HepG2 (cell line): Measurements from ENCODE around the gene DCLRE1B. TPM values are rescaled to one million over a fixed set of nuclear protein-coding genes. Genes with fewer than 3 reads are reported as not detected.

Experiments used
- ATAD3A ChIP-seq: sonication (generic); formaldehyde crosslinking; IDR thresholded peaks from 2 replicates; pipeline ENCODE4 v1.4.0; 2020; ENCODE audit warnings: missing genetic modification reagents
- CAMTA2 ChIP-seq: sonication (generic); formaldehyde crosslinking; IDR thresholded peaks from 2 replicates; pipeline ENCODE4 v1.4.0; 2020; ENCODE audit warnings: mild to moderate bottlenecking, missing genetic modification reagents, borderline replicate concordance
- CENPX ChIP-seq: sonication (generic); formaldehyde crosslinking; IDR thresholded peaks from 2 replicates; pipeline ENCODE4 v1.9.0; 2021; ENCODE audit warnings: mild to moderate bottlenecking, missing genetic modification reagents, moderate library complexity
- DNMT1 ChIP-seq: sonication (generic); formaldehyde crosslinking; IDR thresholded peaks from 2 replicates; pipeline ENCODE4 v1.5.1; 2020; ENCODE audit warnings: mild to moderate bottlenecking, missing genetic modification reagents
- ERF ChIP-seq: IDR thresholded peaks from 2 replicates; pipeline ENCODE4 v1.6.1; 2018; ENCODE audit warnings: missing biosample characterization, missing genetic modification reagents
- GZF1 ChIP-seq: sonication (generic); formaldehyde crosslinking; IDR thresholded peaks from 2 replicates; pipeline ENCODE4 v1.5.1; 2020; ENCODE audit warnings: mild to moderate bottlenecking, missing genetic modification reagents
- HIVEP1 ChIP-seq: sonication (generic); formaldehyde crosslinking; IDR thresholded peaks from 2 replicates; pipeline ENCODE4 v1.4.0; 2020; ENCODE audit warnings: mild to moderate bottlenecking, missing genetic modification reagents
- JUND ChIP-seq: sonication (generic); formaldehyde crosslinking; IDR thresholded peaks from 2 replicates; pipeline ENCODE4 v1.8.0; 2022; ENCODE audit warnings: mild to moderate bottlenecking, missing genetic modification reagents
- MEIS1 ChIP-seq: sonication (generic); formaldehyde crosslinking; IDR thresholded peaks from 2 replicates; pipeline ENCODE4 v1.9.0; 2021; ENCODE audit warnings: mild to moderate bottlenecking, missing genetic modification reagents, moderate library complexity, borderline replicate concordance
- NBN ChIP-seq: fragments of 450-650 bp; conservative IDR thresholded peaks from 2 replicates; pipeline ENCODE4 v1.6.1; 2017
- NFKBIZ ChIP-seq: IDR thresholded peaks from 2 replicates; pipeline ENCODE4 v1.6.1; 2018; ENCODE audit warnings: missing genetic modification reagents, missing compliant biosample characterization
- NPAS2 ChIP-seq: sonication (generic); formaldehyde crosslinking; IDR thresholded peaks from 2 replicates; pipeline ENCODE4 v1.8.0; 2022; ENCODE audit warnings: mild to moderate bottlenecking, missing genetic modification reagents, borderline replicate concordance
- NR1H2 ChIP-seq: sonication (generic); formaldehyde crosslinking; IDR thresholded peaks from 2 replicates; pipeline ENCODE4 v1.8.1; 2022; ENCODE audit warnings: low read depth, missing genetic modification reagents, borderline replicate concordance
- POLR2A ChIP-seq, 2 experiments: IDR thresholded peaks; 2 replicates each; pipeline ENCODE4 v1.6.1; 2011; ENCODE audit warnings: low read depth in 2 of 2, low read length in 2 of 2, mild to moderate bottlenecking in 1 of 2, moderate library complexity in 1 of 2; ENCODE audit not compliant: insufficient read depth in 1 of 2
- REL ChIP-seq: sonication (generic); formaldehyde crosslinking; conservative IDR thresholded peaks from 2 replicates; pipeline ENCODE4 v1.8.0; 2022; ENCODE audit warnings: mild to moderate bottlenecking, missing genetic modification reagents, moderate library complexity
- SALL2 ChIP-seq: sonication (generic); formaldehyde crosslinking; IDR thresholded peaks from 2 replicates; pipeline ENCODE4 v1.8.1; 2023; ENCODE audit warnings: mild to moderate bottlenecking, missing genetic modification reagents, inconsistent platforms
- TP53 ChIP-seq: sonication (generic); formaldehyde crosslinking; conservative IDR thresholded peaks from 2 replicates; pipeline ENCODE4 v1.4.0; 2020; ENCODE audit warnings: missing genetic modification reagents
- TSC22D2 ChIP-seq: sonication (generic); formaldehyde crosslinking; IDR thresholded peaks from 2 replicates; pipeline ENCODE4 v1.5.1; 2020; ENCODE audit warnings: missing genetic modification reagents, mild to moderate bottlenecking, borderline replicate concordance
- ZFP36L1 ChIP-seq: sonication (generic); formaldehyde crosslinking; IDR thresholded peaks from 2 replicates; pipeline ENCODE4 v1.8.0; 2022; ENCODE audit warnings: mild to moderate bottlenecking, missing genetic modification reagents, moderate library complexity
- ZNF274 ChIP-seq: sonication (generic); formaldehyde crosslinking; IDR thresholded peaks from 2 replicates; pipeline ENCODE4 v1.5.1; 2020; ENCODE audit warnings: mild to moderate bottlenecking, missing genetic modification reagents
- ZNF281 ChIP-seq: sonication (generic); formaldehyde crosslinking; IDR thresholded peaks from 2 replicates; pipeline ENCODE4 v1.4.0; 2020; ENCODE audit warnings: missing genetic modification reagents, borderline replicate concordance
- ZNF30 ChIP-seq: sonication (generic); formaldehyde crosslinking; IDR thresholded peaks from 2 replicates; pipeline ENCODE4 v1.5.0; 2020; ENCODE audit warnings: mild to moderate bottlenecking, missing genetic modification reagents
- ZNF546 ChIP-seq: sonication (generic); formaldehyde crosslinking; conservative IDR thresholded peaks from 2 replicates; pipeline ENCODE4 v1.8.1; 2023; ENCODE audit warnings: mild to moderate bottlenecking, missing genetic modification reagents
- ZNF724P ChIP-seq: sonication (generic); formaldehyde crosslinking; IDR thresholded peaks from 2 replicates; pipeline ENCODE4 v1.8.0; 2022; ENCODE audit warnings: missing genetic modification reagents, borderline replicate concordance
- ZNF737 ChIP-seq: sonication (generic); formaldehyde crosslinking; IDR thresholded peaks from 2 replicates; pipeline ENCODE4 v1.5.0; 2020; ENCODE audit warnings: missing genetic modification reagents, mild to moderate bottlenecking, borderline replicate concordance
- polyA plus RNA-seq, 8 experiments: library from polyadenylated mRNA; depleted of rRNA in 3 of 8; stranded (reverse) in 7 of 8; unstranded in 1 of 8; fragments of >200 nt; fragmentation: Illumina TruSeq in 4 of 8; extraction: Trizol in 4 of 8; gene quantifications; 2 replicates each; pipeline versions ENCODE4 v1.2.1 to v1.2.3, GENCODE V29; 2011 to 2016; ENCODE audit warnings: low read depth in 4 of 8, missing spikeins in 1 of 8, mixed read lengths in 1 of 8; ENCODE audit not compliant: insufficient read depth in 1 of 8
- total RNA-seq, 5 experiments: library from RNA; depleted of rRNA; stranded (reverse); fragments of >200 nt; fragmentation: Illumina TruSeq; extraction: Trizol; gene quantifications; 2 replicates each; pipeline ENCODE4 v1.2.3, GENCODE V29; 2016; ENCODE audit warnings: low read depth in 1 of 5
- TF ChIP-seq, protein P1 (sequence below): IDR thresholded peaks from 2 replicates; pipeline ENCODE4 v1.6.1; 2016; ENCODE audit warnings: missing compliant biosample characterization, missing genetic modification reagents, borderline replicate concordance
- TF ChIP-seq, protein P2 (sequence below): sonication (generic); formaldehyde crosslinking; IDR thresholded peaks from 2 replicates; pipeline ENCODE4 v1.5.0; 2020; ENCODE audit warnings: missing genetic modification reagents, mild to moderate bottlenecking, borderline replicate concordance

The DCLRE1B gene
- total and polyA plus RNA-seq, 2 of the 13 experiments (the other 11 are each of a cell fraction or from before 2014, with no cell fraction given) = 2.7 to 8.0 TPM

GRCh38 chr1:113904674-113905434, at the start of gene DCLRE1B, which contains the start of gene AP4B1 (continued):
- no peak for TF ChIP-seq ZNF30 (CRISPR knock-in tag)
- no peak for TF ChIP-seq NBN
- no peak for TF ChIP-seq TP53
- 0 out of 2 replicates have a peak, but pooled peaks have one; percentile 58 for TF ChIP-seq REL (CRISPR knock-in tag)
- TF ChIP-seq, protein P1, sequence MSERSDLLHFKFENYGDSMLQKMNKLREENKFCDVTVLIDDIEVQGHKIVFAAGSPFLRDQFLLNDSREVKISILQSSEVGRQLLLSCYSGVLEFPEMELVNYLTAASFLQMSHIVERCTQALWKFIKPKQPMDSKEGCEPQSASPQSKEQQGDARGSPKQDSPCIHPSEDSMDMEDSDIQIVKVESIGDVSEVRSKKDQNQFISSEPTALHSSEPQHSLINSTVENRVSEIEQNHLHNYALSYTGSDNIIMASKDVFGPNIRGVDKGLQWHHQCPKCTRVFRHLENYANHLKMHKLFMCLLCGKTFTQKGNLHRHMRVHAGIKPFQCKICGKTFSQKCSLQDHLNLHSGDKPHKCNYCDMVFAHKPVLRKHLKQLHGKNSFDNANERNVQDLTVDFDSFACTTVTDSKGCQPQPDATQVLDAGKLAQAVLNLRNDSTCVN (CRISPR knock-in tag) = no peak; the same call in 1 of the 2 replicates
- TF ChIP-seq CAMTA2 (CRISPR knock-in tag) = no peak
- no peak for TF ChIP-seq ATAD3A
- peak; percentile 96 for TF ChIP-seq ERF
- peak; percentile 76 to 77 for TF ChIP-seq POLR2A (IDR thresholded peaks at IDR 0.05; ENCODE audit: insufficient read depth in 1 of 2, low read depth in 2 of 2, low read length in 2 of 2)
- peak; percentile 61; the same call in 1 of the 2 replicates for TF ChIP-seq NFKBIZ (CRISPR knock-in tag)
- 0 out of 2 replicates have a peak, but pooled peaks have one; percentile 85 for TF ChIP-seq ZFP36L1 (CRISPR knock-in tag)
- TF ChIP-seq GZF1 (CRISPR knock-in tag) = peak; percentile 82; the same call in 1 of the 2 replicates
- TF ChIP-seq ZNF724P (CRISPR knock-in tag) = peak; percentile 74; the same call in 1 of the 2 replicates
- peak; percentile 51; the same call in 1 of the 2 replicates for TF ChIP-seq TSC22D2 (CRISPR knock-in tag)
- peak; percentile 60; the same call in 1 of the 2 replicates for TF ChIP-seq ZNF274
- TF ChIP-seq JUND = no peak
- TF ChIP-seq NPAS2 (CRISPR knock-in tag) = no peak
- no peak for TF ChIP-seq DNMT1 (CRISPR knock-in tag)
- no peak for TF ChIP-seq ZNF737
- peak; percentile 87; the same call in 1 of the 2 replicates for TF ChIP-seq SALL2
- TF ChIP-seq ZNF546 (CRISPR knock-in tag) = 0 out of 2 replicates have a peak, but pooled peaks have one; percentile 50
- TF ChIP-seq HIVEP1 (CRISPR knock-in tag) = peak; percentile 77; the same call in 1 of the 2 replicates
- TF ChIP-seq NR1H2 (CRISPR knock-in tag) = no peak
- TF ChIP-seq MEIS1 (CRISPR knock-in tag) = no peak
- TF ChIP-seq, protein P2, sequence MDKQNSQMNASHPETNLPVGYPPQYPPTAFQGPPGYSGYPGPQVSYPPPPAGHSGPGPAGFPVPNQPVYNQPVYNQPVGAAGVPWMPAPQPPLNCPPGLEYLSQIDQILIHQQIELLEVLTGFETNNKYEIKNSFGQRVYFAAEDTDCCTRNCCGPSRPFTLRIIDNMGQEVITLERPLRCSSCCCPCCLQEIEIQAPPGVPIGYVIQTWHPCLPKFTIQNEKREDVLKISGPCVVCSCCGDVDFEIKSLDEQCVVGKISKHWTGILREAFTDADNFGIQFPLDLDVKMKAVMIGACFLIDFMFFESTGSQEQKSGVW (CRISPR knock-in tag) = no peak
- TF ChIP-seq ZNF281 (CRISPR knock-in tag) = peak; percentile 98
- TF ChIP-seq CENPX (CRISPR knock-in tag) = no peak
